CD4-positive, alpha-beta T cell treated with Interleukin-17A for 1 hour (primary cell): ENCODE data around the gene GTF3C4.

Source experiments
- DNase-seq: peaks from one replicate; pipeline ENCODE4 v3.0.0-alpha.2; 2020

The GTF3C4 gene

GRCh38 chr9:132648283-132648682, 22.0 kb upstream of the GTF3C4 start:
- DNase-seq: no peak

- no peak for DNase-seq
These were observed 21.6 kb upstream of the GTF3C4 start for GRCh38 chr9:132648685-132649084.

- DNase-seq: peak; percentile 20
These were observed 19.0 kb upstream of the GTF3C4 start for GRCh38 chr9:132651259-132651658.

GRCh38 chr9:132656299-132656698, 14.0 kb upstream of the GTF3C4 start:
- no peak for DNase-seq

GRCh38 chr9:132662152-132662945, 7.9 kb upstream of the GTF3C4 start:
- DNase-seq: no peak

- no peak for DNase-seq
These were observed 7.1 kb upstream of the GTF3C4 start for GRCh38 chr9:132663117-132663516.

GRCh38 chr9:132663851-132664250, 6.4 kb upstream of the GTF3C4 start:
- no peak for DNase-seq

GRCh38 chr9:132669319-132669697, 956 bp upstream of the GTF3C4 start:
- no peak for DNase-seq

- peak; percentile 89 for DNase-seq
These were observed 387 bp upstream of the GTF3C4 start, which contains the start of gene DDX31 for GRCh38 chr9:132669698-132670456. Gene DDX31, minus strand, starts transcription at chr9:132669983. Its CDS starts 49 bp downstream, at chr9:132669934.

- DNase-seq: no peak
These were observed 1.6 kb downstream of the GTF3C4 start for GRCh38 chr9:132671620-132672412.

- DNase-seq: no peak
These were observed 2.1 kb downstream of the GTF3C4 start for GRCh38 chr9:132672413-132672690.

GRCh38 chr9:132673355-132673754, 3.1 kb downstream of the GTF3C4 start:
- no peak for DNase-seq

- no peak for DNase-seq
These were observed 4.2 kb downstream of the GTF3C4 start for GRCh38 chr9:132674485-132674884.

GRCh38 chr9:132677976-132678375, 7.7 kb downstream of the GTF3C4 start:
- no peak for DNase-seq

- DNase-seq: no peak
These were observed 9.8 kb downstream of the GTF3C4 start for GRCh38 chr9:132679946-132680625.

- no peak for DNase-seq
These were observed 11.3 kb downstream of the GTF3C4 start for GRCh38 chr9:132681561-132681960.

GRCh38 chr9:132683873-132684272, 13.6 kb downstream of the GTF3C4 start:
- no peak for DNase-seq

GRCh38 chr9:132690696-132691095, 20.4 kb downstream of the GTF3C4 start:
- DNase-seq: no peak

GRCh38 chr9:132694144-132694543, 23.9 kb downstream of the GTF3C4 start:
- peak; percentile 42 for DNase-seq

- no peak for DNase-seq
These were observed 27.0 kb downstream of the GTF3C4 start for GRCh38 chr9:132697230-132697629.

- no peak for DNase-seq
These were observed 28.7 kb downstream of the GTF3C4 start for GRCh38 chr9:132698989-132699388.

- DNase-seq: no peak
These were observed 29.7 kb downstream of the GTF3C4 start for GRCh38 chr9:132699956-132700355.

GRCh38 chr9:132702254-132702653, 32.0 kb downstream of the GTF3C4 start:
- DNase-seq: no peak
